Head of caudate nucleus (tissue), 42 donors: ENCODE data around the gene SRGAP3.

Source experiments
- DNase-seq, 42 donors: peaks; one replicate each; pipeline versions ENCODE4 v3.0.0 to v3.0.0-alpha.2; 2020 to 2021; ENCODE audit warnings: mixed read lengths in 7 of 42
- intact Hi-C: fragments of 100-400 bp; cut with DNase I; formaldehyde crosslinking; loops from one replicate; pipeline ENCODE4 v1.15.0; 2022

SRGAP3 gene

GRCh38 chr3:8953313-8953712 lies 296.1 kb downstream of the SRGAP3 start:
- DNase-seq = no peak
- intact Hi-C loops = no loop called here

GRCh38 chr3:8952130-8952529 lies 297.3 kb downstream of the SRGAP3 start:
- DNase-seq = no peak
- intact Hi-C loops = no loop called here

GRCh38 chr3:8945890-8946600 lies 303.4 kb downstream of the SRGAP3 start:
- intact Hi-C loops = no loop called here
- no peak for DNase-seq

- intact Hi-C loops = no loop called here
- DNase-seq = no peak
Observed at GRCh38 chr3:8942746-8943488, 306.5 kb downstream of the SRGAP3 start.

- DNase-seq = no peak
- intact Hi-C loops = no loop called here
Observed at GRCh38 chr3:8942115-8942514, 307.3 kb downstream of the SRGAP3 start.

- intact Hi-C loops = no loop called here
Observed at GRCh38 chr3:8938021-8938420, 311.4 kb downstream of the SRGAP3 start.

GRCh38 chr3:8937064-8938020 lies 312.1 kb downstream of the SRGAP3 start:
- no peak for DNase-seq
- intact Hi-C loops = no loop called here

More at GRCh38 chr3:8938021-8938420, 311.4 kb downstream of the SRGAP3 start:
- no peak for DNase-seq

GRCh38 chr3:8932507-8932906 lies 316.9 kb downstream of the SRGAP3 start:
- intact Hi-C loops = no loop called here
- DNase-seq = no peak

GRCh38 chr3:8931342-8931741 lies 318.1 kb downstream of the SRGAP3 start:
- intact Hi-C loops = no loop called here
- DNase-seq = peak in 8 of 42 donors; percentile 2 to 47 (median 14)
